HCT116 (cell line): Measurements from ENCODE around the gene MEIOB. TPM values are rescaled to one million over a fixed set of nuclear protein-coding genes. Genes with fewer than 3 reads are reported as not detected.

ENCODE experiments used
- ATAC-seq: fragments of 200-7000 bp; cut with Tn5 transposase; 2 replicates; pipeline ENCODE4 v1.9.1; 2020; ENCODE audit warnings: mild to moderate bottlenecking, moderate library complexity
- BruUV-seq: library from RNA; stranded (reverse); fragments of 400-500 nt; replicated peaks from 2 replicates; lab custom pipeline; 2021; lab: Mats Ljungman, UMichigan
- CTCF ChIA-PET: fragments of 300-600 bp; sonication (Branson Sonifier 250); formaldehyde crosslinking; loops from one replicate; lab custom pipeline; 2021; ENCODE audit warnings: antibody characterized with exemption; lab: Charles Lee
- POLR2A ChIA-PET: fragments of 300-600, 350-600 bp; sonication (Branson Sonifier 250); formaldehyde crosslinking; loops from one replicate; lab custom pipeline; 2021; ENCODE audit warnings: antibody characterized with exemption; lab: Charles Lee
- RAD21 ChIA-PET, 2 experiments: fragments of 300-600 bp; sonication (Branson Sonifier 250); formaldehyde crosslinking; loops; one replicate each; lab custom pipeline; 2023; ENCODE audit warnings: low total read pairs in 2 of 2; ENCODE audit not compliant: uncharacterized antibody in 2 of 2, unreplicated experiment in 2 of 2, low non-redundant PET in 1 of 2; lab: Charles Lee
- DNase-seq: peaks from one replicate; pipeline ENCODE4 v3.0.0-alpha.2; 2010; ENCODE audit warnings: low read depth, low spot score
- H2AFZ ChIP-seq: fragments of 200-600 bp; shearing (Covaris generic), sonication (generic); 2 replicates; pipeline ENCODE4 v1.6.1; 2017; ENCODE audit warnings: low read depth, mixed run types, mixed read lengths, antibody characterized with exemption, low read length; ENCODE audit not compliant: poor library complexity, severe bottlenecking
- H3K27ac ChIP-seq: 2 replicates; pipeline ENCODE4 v1.5.1; 2012; ENCODE audit warnings: low read depth, low read length
- H3K27me3 ChIP-seq: fragments of 200-600 bp; sonication (generic); 2 replicates; pipeline ENCODE4 v1.6.1; 2016; ENCODE audit warnings: mixed run types, low read length, mixed read lengths; ENCODE audit not compliant: insufficient read depth
- H3K36me3 ChIP-seq, 2 experiments: fragments of 200-500 bp in 1 of 2; fragments of 200-600 bp in 1 of 2; sonication (Bioruptor generic) in 1 of 2; sonication (generic) in 1 of 2; 2 replicates each; pipeline versions ENCODE4 v1.5.1 to v1.6.1; 2014 to 2016; ENCODE audit warnings: low read length in 2 of 2, inconsistent platforms in 1 of 2, mixed read lengths in 1 of 2, mixed run types in 1 of 2; ENCODE audit not compliant: insufficient read depth in 2 of 2, control insufficient read depth in 1 of 2
- H3K4me1 ChIP-seq, 2 experiments: fragments of 200-600 bp in 1 of 2; sonication (generic) in 1 of 2; 2 replicates each; pipeline versions ENCODE4 v1.5.1 to v1.6.1; 2012 to 2017; ENCODE audit warnings: low read length in 2 of 2, inconsistent platforms in 1 of 2, mild to moderate bottlenecking in 1 of 2, mixed read lengths in 1 of 2, mixed run types in 1 of 2, moderate library complexity in 1 of 2; ENCODE audit not compliant: insufficient read depth in 2 of 2, control insufficient read depth in 1 of 2
- H3K4me2 ChIP-seq: fragments of 200-600 bp; sonication (generic); 2 replicates; pipeline ENCODE4 v1.6.1; 2017; ENCODE audit warnings: mixed run types, low read length, mixed read lengths
- H3K4me3 ChIP-seq, 2 experiments: fragments of 200-600 bp in 1 of 2; sonication (generic) in 1 of 2; replicated peaks in 1 of 2; 2 replicates each; pipeline ENCODE4 v1.5.1; 2011 to 2016; ENCODE audit warnings: low read length in 2 of 2, control low read depth in 1 of 2, low read depth in 1 of 2, mild to moderate bottlenecking in 1 of 2, mixed read lengths in 1 of 2, mixed run types in 1 of 2
- H3K79me2 ChIP-seq: fragments of 200-600 bp; sonication (generic); 2 replicates; pipeline ENCODE4 v1.6.1; 2017; ENCODE audit warnings: mild to moderate bottlenecking, mixed run types, low read length, moderate library complexity, mixed read lengths; ENCODE audit not compliant: insufficient read depth
- H3K9ac ChIP-seq: fragments of 200-600 bp; sonication (generic); 2 replicates; pipeline ENCODE4 v1.6.1; 2016; ENCODE audit warnings: low read length, mixed read lengths
- H3K9me2 ChIP-seq: fragments of 200-600 bp; sonication (generic), shearing (Covaris generic); 2 replicates; pipeline ENCODE4 v1.6.1; 2017; ENCODE audit warnings: mixed run types, mild to moderate bottlenecking, moderate library complexity; ENCODE audit not compliant: insufficient read depth
- H3K9me3 ChIP-seq, 2 experiments: fragments of 200-500 bp in 1 of 2; fragments of 200-600 bp in 1 of 2; sonication (Bioruptor generic) in 1 of 2; sonication (generic) in 1 of 2; 2 replicates each; pipeline ENCODE4 v1.6.1; 2014 to 2017; ENCODE audit warnings: low read length in 2 of 2, mixed read lengths in 2 of 2, inconsistent platforms in 1 of 2, low read depth in 1 of 2, mild to moderate bottlenecking in 1 of 2, mixed run types in 1 of 2, moderate library complexity in 1 of 2; ENCODE audit not compliant: control insufficient read depth in 1 of 2, insufficient read depth in 1 of 2
- H4K20me1 ChIP-seq: fragments of 200-600 bp; sonication (generic), shearing (Covaris generic); 2 replicates; pipeline ENCODE4 v1.6.1; 2017; ENCODE audit warnings: mixed run types, mild to moderate bottlenecking, moderate library complexity; ENCODE audit not compliant: insufficient read depth
- CEBPB ChIP-seq: IDR thresholded peaks from 2 replicates; pipeline ENCODE4 v1.6.1; 2012; ENCODE audit warnings: low read depth
- CTCF ChIP-seq, 3 experiments: fragments of 200-600 bp in 1 of 3; sonication (generic) in 1 of 3; IDR thresholded peaks in 2 of 3; conservative IDR thresholded peaks in 1 of 3; 2 replicates each; pipeline ENCODE4 v1.5.1; 2012 to 2017; ENCODE audit warnings: low read depth in 2 of 3, low read length in 2 of 3, antibody characterized with exemption in 1 of 3, borderline replicate concordance in 1 of 3, control low read depth in 1 of 3, mild to moderate bottlenecking in 1 of 3, mixed read lengths in 1 of 3, mixed run types in 1 of 3, moderate library complexity in 1 of 3; ENCODE audit not compliant: insufficient read depth in 1 of 3
- EZH2 ChIP-seq: fragments of 200-600 bp; sonication (generic); IDR thresholded peaks from 2 replicates; pipeline ENCODE4 v1.6.1; 2017; ENCODE audit warnings: antibody characterized with exemption, mixed run types
- EZH2phosphoT487 ChIP-seq: fragments of 200-600 bp; IDR thresholded peaks from 2 replicates; pipeline ENCODE4 v1.6.1; 2018; ENCODE audit warnings: antibody characterized with exemption, borderline replicate concordance
- MAX ChIP-seq: IDR thresholded peaks from 2 replicates; pipeline ENCODE4 v1.6.1; 2012
- POLR2AphosphoS5 ChIP-seq: IDR thresholded peaks from 2 replicates; pipeline ENCODE4 v1.6.1; 2011; ENCODE audit warnings: mild to moderate bottlenecking, low read depth, low read length, moderate library complexity
- RAD21 ChIP-seq: IDR thresholded peaks from 2 replicates; pipeline ENCODE4 v1.6.1; 2012; ENCODE audit warnings: low read depth, mild to moderate bottlenecking
- REST ChIP-seq: IDR thresholded peaks from 2 replicates; pipeline ENCODE4 v1.6.1; 2012; ENCODE audit warnings: low read depth
- SIN3A ChIP-seq: IDR thresholded peaks from 2 replicates; pipeline ENCODE4 v1.6.1; 2012; ENCODE audit warnings: low read depth
- TCF7L2 ChIP-seq: IDR thresholded peaks from 2 replicates; pipeline ENCODE4 v1.7.0; 2011; ENCODE audit warnings: borderline replicate concordance, inconsistent platforms; ENCODE audit not compliant: insufficient read depth, insufficient read length; ENCODE audit errors: extremely low read depth
- YY1 ChIP-seq: IDR thresholded peaks from 2 replicates; pipeline ENCODE4 v1.6.1; 2011; ENCODE audit warnings: low read length, low read depth, moderate library complexity, mild to moderate bottlenecking; ENCODE audit not compliant: insufficient replicate concordance; ENCODE audit errors: extremely low read depth
- ZBTB33 ChIP-seq: IDR thresholded peaks from 2 replicates; pipeline ENCODE4 v1.6.1; 2011; ENCODE audit warnings: mild to moderate bottlenecking, low read length, moderate library complexity; ENCODE audit not compliant: insufficient replicate concordance; ENCODE audit errors: extremely low read depth
- intact Hi-C: fragments of 100-400 bp; cut with micrococcal nuclease; formaldehyde crosslinking; loops from 2 replicates; pipeline ENCODE4 v1.10.0; 2022
- total RNA-seq: library from RNA; stranded (reverse); gene quantifications from one replicate; pipeline ENCODE4 v1.2.1, GENCODE V29; 2021; ENCODE audit not compliant: unreplicated experiment

MEIOB gene
- total RNA-seq, 1 experiment from 2014 or later = 0.59 TPM

GRCh38 chr16:1913327-1914083 lies 41.5 kb upstream of the MEIOB start (continued):
- TF ChIP-seq REST (no peak), RAD21 (no peak), EZH2 (no peak), SIN3A (no peak)

GRCh38 chr16:1912215-1912543 lies 40.2 kb upstream of the MEIOB start:
- intact Hi-C loops = no loop called here
- CTCF ChIA-PET = no interaction called here
- BruUV-seq = no TSS peak
- TF ChIP-seq YY1 (no peak), CTCF (IDR thresholded peaks at IDR 0.05 in 2 of 3, conservative IDR thresholded peaks at IDR 0.05 in 1 of 3; ENCODE audit: borderline replicate concordance in 1 of 3, insufficient read depth in 1 of 3, low read depth in 2 of 3, low read length in 2 of 3) (no peak), SIN3A (no peak), EZH2 (no peak), CEBPB (no peak), RAD21 (no peak), EZH2phosphoT487 (no peak), TCF7L2 (no peak), MAX (no peak), POLR2AphosphoS5 (no peak), ZBTB33 (no peak)

More at GRCh38 chr16:1912215-1912543, 40.2 kb upstream of the MEIOB start:
- DNase-seq (no peak), ATAC-seq (no peak)
- ChIA-PET POLR2A (interaction anchor here (1.1 kb wide), 1 partner anchor 9 kb away, joined by 3 read pairs; no protein-coding TSS in a partner anchor), RAD21 (no interaction called here)
- Histone ChIP-seq H2AFZ (no peak overlapping the region), H3K36me3 (no peaks in the 10 kb centered on the region), H3K9ac (no peak overlapping the region), H3K4me3 (no peak overlapping the region), H3K9me3 (no peaks in the 10 kb centered on the region), H3K27ac (no peak overlapping the region), H3K4me2 (no peak overlapping the region), H4K20me1 (no peaks in the 10 kb centered on the region), H3K79me2 (no peaks in the 10 kb centered on the region), H3K9me2 (no peaks in the 10 kb centered on the region), H3K4me1 (peaks cover 17 to 19% of the 10 kb centered on the region in 2 experiments), H3K27me3 (no peaks in the 10 kb centered on the region)
